H1 (cell line): ENCODE measurements around the gene FDXACB1. TPM values are rescaled to one million over a fixed set of nuclear protein-coding genes. Genes with fewer than 3 reads are reported as not detected.
A peak's percentile ranks its signal among the peaks of the same experiment; 100 is the strongest.

Experiments
- CTCF ChIA-PET: fragments of 300-600 bp; sonication (Branson Sonifier 250); formaldehyde crosslinking; loops from one replicate; lab custom pipeline; 2021; ENCODE audit not compliant: partially characterized antibody; lab: Charles Lee
- POLR2A ChIA-PET: fragments of 300-600 bp; sonication (Branson Sonifier 250); formaldehyde crosslinking; loops from one replicate; lab custom pipeline; 2021; ENCODE audit warnings: inconsistent platforms; ENCODE audit not compliant: partially characterized antibody; lab: Charles Lee
- DNase-seq, 2 experiments: peaks; one replicate each; pipeline versions ENCODE4 v3.0.0 to v3.0.0-alpha.2; 2010 to 2022; ENCODE audit warnings: low spot score in 2 of 2, low read depth in 1 of 2, mixed read lengths in 1 of 2
- FAIRE-seq: peaks from 2 replicates; lab custom pipeline; 2011; peaks lifted over from hg19 to GRCh38; lab: Jason Lieb, UNC
- H2AFZ ChIP-seq: 2 replicates; pipeline ENCODE4 v1.8.1; 2012; ENCODE audit warnings: low read length, inconsistent platforms
- H2AK5ac ChIP-seq: 2 replicates; pipeline ENCODE4 v1.6.1; 2013; ENCODE audit warnings: low read depth, low read length
- H2BK120ac ChIP-seq: replicated peaks from 2 replicates; pipeline ENCODE3; 2013; ENCODE audit warnings: low read depth, low read length, inconsistent platforms
- H2BK12ac ChIP-seq: 2 replicates; pipeline ENCODE4 v1.6.1; 2013; ENCODE audit warnings: low read depth, low read length
- H2BK15ac ChIP-seq: 2 replicates; pipeline ENCODE4 v1.6.1; 2013; ENCODE audit warnings: low read length
- H2BK20ac ChIP-seq: 2 replicates; pipeline ENCODE4 v1.6.1; 2013; ENCODE audit warnings: low read length
- H2BK5ac ChIP-seq: 2 replicates; pipeline ENCODE4 v1.6.1; 2013; ENCODE audit warnings: low read depth, low read length
- H3K14ac ChIP-seq: 2 replicates; pipeline ENCODE4 v1.6.1; 2013; ENCODE audit warnings: inconsistent platforms; ENCODE audit not compliant: insufficient read length
- H3K18ac ChIP-seq: 2 replicates; pipeline ENCODE4 v1.6.1; 2013; ENCODE audit warnings: low read length; ENCODE audit errors: extremely low read depth
- H3K23ac ChIP-seq: 2 replicates; pipeline ENCODE4 v1.6.1; 2013; ENCODE audit warnings: inconsistent platforms; ENCODE audit not compliant: insufficient read length
- H3K23me2 ChIP-seq: 2 replicates; pipeline ENCODE4 v1.6.1; 2013; ENCODE audit warnings: low read depth, low read length
- H3K27ac ChIP-seq: 2 replicates; pipeline ENCODE4 v1.6.1; 2011; ENCODE audit warnings: low read depth, low read length, inconsistent platforms
- H3K27me3 ChIP-seq, 4 experiments: replicated peaks in 1 of 4; 1 replicate in 1 of 4; 2 replicates in 3 of 4; pipeline versions ENCODE4 v1.6.1 to v1.8.1; 2011 to 2013; ENCODE audit warnings: low read length in 3 of 4, mild to moderate bottlenecking in 3 of 4, inconsistent platforms in 2 of 4, mixed read lengths in 2 of 4, moderate library complexity in 1 of 4; ENCODE audit not compliant: control insufficient read depth in 3 of 4, insufficient read depth in 3 of 4; ENCODE audit errors: extremely low read depth in 1 of 4
- H3K36me3 ChIP-seq, 4 experiments: 2 replicates each; pipeline versions ENCODE4 v1.6.1 to v1.8.1; 2011 to 2013; ENCODE audit warnings: mild to moderate bottlenecking in 4 of 4, low read length in 3 of 4, moderate library complexity in 2 of 4, control low read depth in 1 of 4, inconsistent platforms in 1 of 4; ENCODE audit not compliant: insufficient read depth in 4 of 4, control insufficient read depth in 2 of 4
- H3K4ac ChIP-seq: replicated peaks from 2 replicates; pipeline ENCODE3; 2013; ENCODE audit warnings: low read length, low read depth, mixed read lengths, inconsistent platforms; ENCODE audit not compliant: insufficient read length
- H3K4me1 ChIP-seq, 4 experiments: replicated peaks in 1 of 4; 1 replicate in 1 of 4; 2 replicates in 3 of 4; pipeline versions ENCODE4 v1.6.1 to v1.8.1; 2011 to 2013; ENCODE audit warnings: low read length in 3 of 4, inconsistent platforms in 2 of 4, mixed read lengths in 1 of 4; ENCODE audit not compliant: insufficient read depth in 4 of 4, control insufficient read depth in 3 of 4
- H3K4me2 ChIP-seq, 2 experiments: 2 replicates each; pipeline versions ENCODE4 v1.6.1 to v1.8.1; 2011 to 2013; ENCODE audit warnings: low read depth in 2 of 2, low read length in 2 of 2, control low read depth in 1 of 2, inconsistent platforms in 1 of 2, mild to moderate bottlenecking in 1 of 2; ENCODE audit not compliant: insufficient read depth in 1 of 2
- H3K4me3 ChIP-seq, 4 experiments: fragments of 200-600, 300-600 bp in 1 of 4; sonication (generic), shearing (Covaris generic), sonication (Bioruptor Twin) in 1 of 4; 2 replicates each; pipeline versions ENCODE4 v1.5.1 to v1.8.1; 2011 to 2016; ENCODE audit warnings: low read length in 4 of 4, low read depth in 3 of 4, control low read depth in 2 of 4, inconsistent platforms in 2 of 4, mild to moderate bottlenecking in 2 of 4, mixed read lengths in 1 of 4, moderate library complexity in 1 of 4; ENCODE audit not compliant: insufficient read depth in 2 of 4; ENCODE audit errors: extremely low read depth in 1 of 4
- H3K56ac ChIP-seq: replicated peaks from 2 replicates; pipeline ENCODE3; 2013; ENCODE audit warnings: low read depth, mild to moderate bottlenecking, mixed read lengths, low read length, inconsistent platforms; ENCODE audit not compliant: insufficient read length
- H3K79me1 ChIP-seq: 2 replicates; pipeline ENCODE4 v1.6.1; 2013; ENCODE audit warnings: low read depth, low read length, control low read depth
- H3K79me2 ChIP-seq, 2 experiments: 2 replicates each; pipeline versions ENCODE4 v1.6.1 to v1.8.1; 2012 to 2013; ENCODE audit warnings: low read length in 2 of 2, mild to moderate bottlenecking in 2 of 2, inconsistent platforms in 1 of 2; ENCODE audit not compliant: insufficient read depth in 2 of 2, control insufficient read depth in 1 of 2
- H3K9ac ChIP-seq, 4 experiments: replicated peaks in 1 of 4; 1 replicate in 1 of 4; 2 replicates in 3 of 4; pipeline versions ENCODE4 v1.6.1 to v1.8.1; 2011 to 2013; ENCODE audit warnings: low read depth in 3 of 4, low read length in 3 of 4, control low read depth in 2 of 4, mild to moderate bottlenecking in 2 of 4, moderate library complexity in 2 of 4, inconsistent platforms in 1 of 4; ENCODE audit errors: extremely low read depth in 1 of 4
- H3K9me3 ChIP-seq, 2 experiments: 2 replicates each; pipeline versions ENCODE4 v1.6.1 to v1.8.1; 2012 to 2013; ENCODE audit warnings: mild to moderate bottlenecking in 2 of 2, moderate library complexity in 2 of 2, control low read depth in 1 of 2, inconsistent platforms in 1 of 2, low read depth in 1 of 2, low read length in 1 of 2, mixed read lengths in 1 of 2; ENCODE audit not compliant: insufficient read depth in 2 of 2
- H4K20me1 ChIP-seq, 2 experiments: replicated peaks in 1 of 2; 2 replicates each; pipeline versions ENCODE3 to v1.8.1; 2011 to 2013; ENCODE audit warnings: inconsistent platforms in 2 of 2, low read length in 2 of 2, mild to moderate bottlenecking in 1 of 2; ENCODE audit not compliant: insufficient read depth in 2 of 2, control insufficient read depth in 1 of 2
- H4K5ac ChIP-seq: 2 replicates; pipeline ENCODE4 v1.6.1; 2013; ENCODE audit warnings: low read length, low read depth, mixed read lengths, inconsistent platforms; ENCODE audit not compliant: insufficient read length
- H4K8ac ChIP-seq: 2 replicates; pipeline ENCODE4 v1.8.0; 2013; ENCODE audit warnings: mild to moderate bottlenecking, moderate library complexity, low read length, inconsistent platforms; ENCODE audit not compliant: insufficient read depth; ENCODE audit errors: extremely low read depth
- H4K91ac ChIP-seq: replicated peaks from 2 replicates; pipeline ENCODE3; 2013; ENCODE audit warnings: low read length, mixed read lengths, inconsistent platforms; ENCODE audit not compliant: insufficient read length
- ATF2 ChIP-seq: IDR thresholded peaks from 2 replicates; pipeline ENCODE4 v1.6.1; 2012; ENCODE audit warnings: low read length, inconsistent platforms
- BACH1 ChIP-seq: IDR thresholded peaks from 2 replicates; pipeline ENCODE4 v1.6.1; 2012; ENCODE audit warnings: low read length, improper control_type of control experiment
- CHD2 ChIP-seq: IDR thresholded peaks from 2 replicates; pipeline ENCODE4 v1.6.1; 2012; ENCODE audit warnings: low read length, improper control_type of control experiment
- SIX5 ChIP-seq: IDR thresholded peaks from 2 replicates; pipeline ENCODE4 v1.6.1; 2011; ENCODE audit warnings: mild to moderate bottlenecking, low read depth, low read length
- SUZ12 ChIP-seq: fragments of 200-600 bp; sonication (generic); IDR thresholded peaks from 2 replicates; pipeline ENCODE4 v1.6.1; 2012; ENCODE audit warnings: mild to moderate bottlenecking, inconsistent platforms, low read length, moderate library complexity, mixed read lengths
- TAF7 ChIP-seq: optimal IDR thresholded peaks from 2 replicates; pipeline ENCODE3; 2011; ENCODE audit warnings: low read depth, mild to moderate bottlenecking, inconsistent platforms, low read length, moderate library complexity, borderline replicate concordance
- TEAD4 ChIP-seq: IDR thresholded peaks from 2 replicates; pipeline ENCODE4 v1.6.1; 2012; ENCODE audit warnings: low read depth, low read length, inconsistent platforms, mixed read lengths
- WGBS, 2 experiments: shearing (Covaris generic) in 1 of 2; methylation state at CpG; one replicate each; pipeline versions ENCODE4 v1.1.6 to v1.1.7; 2013 to 2015; ENCODE audit warnings: low lambda C conversion rate in 2 of 2, mixed read lengths in 2 of 2, inconsistent platforms in 1 of 2, low coverage in 1 of 2, missing lambda C conversion rate in 1 of 2; ENCODE audit not compliant: insufficient replicate concordance in 2 of 2, insufficient coverage in 1 of 2, insufficient read length in 1 of 2; ENCODE audit errors: extremely low coverage in 1 of 2, missing lambda C conversion rate in 1 of 2; 5-methylcytosine and 5-hydroxymethylcytosine counted together
- polyA plus RNA-seq, 7 experiments: library from polyadenylated mRNA; depleted of rRNA in 3 of 7; stranded (reverse) in 5 of 7; unstranded in 2 of 7; fragments of >200 nt in 5 of 7; fragments of 200-250 nt in 2 of 7; gene quantifications; 1 replicate in 5 of 7; 2 replicates in 1 of 7; 4 replicates in 1 of 7; pipeline versions ENCODE4 v1.2.1 to v1.2.3, GENCODE V29; 2011 to 2013; ENCODE audit warnings: missing spikeins in 2 of 7, mixed read lengths in 2 of 7
- total RNA-seq: library from RNA; stranded (reverse); fragmentation: NEBNext Ultra II Directional; extraction: Animal tissue kit (Norgen Biotek cat#: 25700); gene quantifications from 2 replicates; pipeline ENCODE4 v1.2.1, GENCODE V29; 2021

FDXACB1 gene
- total and polyA plus RNA-seq, 2 of the 8 experiments (the other 6 are each of a cell fraction or from before 2014, with no cell fraction given), result 1.4 to 2.3 TPM

GRCh38 chr11:111846636-111847035 is 32.3 kb downstream of the FDXACB1 start:
- 71% methylated on average over 1 of the region's 1 CpG; no CpG with 5 or more reads in 1 of the 2 experiments for WGBS, 2 experiments
- H2BK20ac ChIP-seq, result no peak overlapping the region
- no peak overlapping the region for H3K27ac ChIP-seq
- H3K36me3 ChIP-seq, result peaks cover 0 to 5% (median 0%) of the 10 kb centered on the region in 4 experiments; a peak in 1 of 8 replicates
- no peaks in the 10 kb centered on the region; a peak in 1 of 7 replicates for H3K4me1 ChIP-seq
- H4K8ac ChIP-seq, result no peak overlapping the region
- H3K9ac ChIP-seq, result peak overlapping the region in 1 of 4 experiments; percentile 14; a peak in 1 of 7 replicates
- no peak overlapping the region for H3K56ac ChIP-seq
- no peak overlapping the region for H3K4me2 ChIP-seq
- no peak overlapping the region for H2AK5ac ChIP-seq
- no peaks in the 10 kb centered on the region for H3K79me2 ChIP-seq
- no peak overlapping the region for H3K18ac ChIP-seq
- no peak overlapping the region for H4K91ac ChIP-seq
- no peak overlapping the region for H3K4me3 ChIP-seq
- no peaks in the 10 kb centered on the region for H3K79me1 ChIP-seq
- no peak overlapping the region for H2AFZ ChIP-seq
- H3K4ac ChIP-seq, result no peak overlapping the region
- POLR2A ChIA-PET, result interaction anchor here (0.6 to 1.7 kb wide), 2 partner anchors 25 to 82 kb away, joined by 3 to 4 read pairs; partner anchors contain the start of gene ALG9
- no peak overlapping the region for H3K14ac ChIP-seq
- no peaks in the 10 kb centered on the region for H3K27me3 ChIP-seq
- no peak overlapping the region for H3K23ac ChIP-seq
- FAIRE-seq (no peak), DNase-seq (no peak)
- no peak overlapping the region for H2BK12ac ChIP-seq
- H3K23me2 ChIP-seq, result no peaks in the 10 kb centered on the region
- H4K5ac ChIP-seq, result no peak overlapping the region
- no peak overlapping the region for H2BK120ac ChIP-seq
- H2BK15ac ChIP-seq, result no peak overlapping the region
- H2BK5ac ChIP-seq, result no peak overlapping the region
- TF ChIP-seq TEAD4 (no peak), TAF7 (no peak), ATF2 (no peak), SIX5 (no peak), BACH1 (no peak), SUZ12 (no peak), CHD2 (no peak)
- TF ChIP-seq, all 59 proteins: peak for 0
- H4K20me1 ChIP-seq, result no peaks in the 10 kb centered on the region
- CTCF ChIA-PET, result interaction anchor here (0.6 to 2.4 kb wide), 14 partner anchors 11 to 417 kb away, joined by 3 to 10 read pairs (median 3); partner anchors contain the start of gene SIK2
- no peaks in the 10 kb centered on the region for H3K9me3 ChIP-seq
